Brain microvascular endothelial cell (primary cell): ENCODE measurements around the gene GPHN.

ENCODE experiments used
- DNase-seq: peaks from one replicate; pipeline ENCODE4 v3.0.0-alpha.2; 2020
- H3K27ac ChIP-seq: fragments of 250-450 bp; sonication (Bioruptor Pico); 2 replicates; pipeline ENCODE4 v1.5.1; 2020; ENCODE audit warnings: mild to moderate bottlenecking, moderate library complexity
- H3K27me3 ChIP-seq: fragments of 250-450 bp; sonication (Bioruptor Pico); replicated peaks from 2 replicates; pipeline ENCODE4 v1.5.1; 2020; ENCODE audit warnings: mild to moderate bottlenecking
- H3K36me3 ChIP-seq: fragments of 250-450 bp; sonication (Bioruptor Pico); replicated peaks from 2 replicates; pipeline ENCODE4 v1.5.1; 2020; ENCODE audit warnings: mild to moderate bottlenecking
- H3K4me3 ChIP-seq: 2 replicates; pipeline ENCODE4 v1.5.1; 2011; ENCODE audit warnings: low read depth, mild to moderate bottlenecking, control low read depth, low read length, moderate library complexity
- in situ Hi-C: cut with HindIII; loops from 2 replicates; pipeline ENCODE4 v1.10.0; 2017; ENCODE audit warnings: low sequenced_read_pairs, low pct_ligation_motif_present
- TF ChIP-seq, protein P1 (sequence below): IDR thresholded peaks from 2 replicates; pipeline ENCODE4 v1.5.1; 2011; ENCODE audit warnings: low read depth, mild to moderate bottlenecking, moderate library complexity, low read length, control low read depth, inconsistent platforms; ENCODE audit errors: missing control alignments

GPHN gene

DNA sequence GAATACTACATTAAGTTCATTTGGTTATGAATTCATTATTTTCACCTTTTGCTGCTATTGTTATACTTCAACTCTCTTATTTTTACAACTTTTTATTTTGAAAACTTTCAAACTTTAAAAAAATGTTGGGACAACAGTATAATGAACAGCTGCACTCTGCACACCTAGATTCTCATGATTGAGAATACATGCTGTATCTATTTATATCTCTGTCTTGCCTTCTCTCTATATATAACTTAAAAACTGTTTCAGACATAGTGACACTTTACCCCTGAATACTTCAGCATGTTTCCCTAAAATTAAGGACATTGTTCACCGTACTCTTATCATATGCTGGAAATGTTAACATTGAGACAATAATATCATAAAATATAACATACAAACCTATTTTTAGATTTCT is 237.1 kb downstream of the GPHN start:
- Histone ChIP-seq H3K4me3 (no peak overlapping the region), H3K27me3 (no peaks in the 10 kb centered on the region), H3K36me3 (no peaks in the 10 kb centered on the region), H3K27ac (no peak overlapping the region)
- in situ Hi-C loops, result no loop called here
- TF ChIP-seq, protein P1, sequence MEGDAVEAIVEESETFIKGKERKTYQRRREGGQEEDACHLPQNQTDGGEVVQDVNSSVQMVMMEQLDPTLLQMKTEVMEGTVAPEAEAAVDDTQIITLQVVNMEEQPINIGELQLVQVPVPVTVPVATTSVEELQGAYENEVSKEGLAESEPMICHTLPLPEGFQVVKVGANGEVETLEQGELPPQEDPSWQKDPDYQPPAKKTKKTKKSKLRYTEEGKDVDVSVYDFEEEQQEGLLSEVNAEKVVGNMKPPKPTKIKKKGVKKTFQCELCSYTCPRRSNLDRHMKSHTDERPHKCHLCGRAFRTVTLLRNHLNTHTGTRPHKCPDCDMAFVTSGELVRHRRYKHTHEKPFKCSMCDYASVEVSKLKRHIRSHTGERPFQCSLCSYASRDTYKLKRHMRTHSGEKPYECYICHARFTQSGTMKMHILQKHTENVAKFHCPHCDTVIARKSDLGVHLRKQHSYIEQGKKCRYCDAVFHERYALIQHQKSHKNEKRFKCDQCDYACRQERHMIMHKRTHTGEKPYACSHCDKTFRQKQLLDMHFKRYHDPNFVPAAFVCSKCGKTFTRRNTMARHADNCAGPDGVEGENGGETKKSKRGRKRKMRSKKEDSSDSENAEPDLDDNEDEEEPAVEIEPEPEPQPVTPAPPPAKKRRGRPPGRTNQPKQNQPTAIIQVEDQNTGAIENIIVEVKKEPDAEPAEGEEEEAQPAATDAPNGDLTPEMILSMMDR, result no peak
- DNase-seq, result no peak

DNA sequence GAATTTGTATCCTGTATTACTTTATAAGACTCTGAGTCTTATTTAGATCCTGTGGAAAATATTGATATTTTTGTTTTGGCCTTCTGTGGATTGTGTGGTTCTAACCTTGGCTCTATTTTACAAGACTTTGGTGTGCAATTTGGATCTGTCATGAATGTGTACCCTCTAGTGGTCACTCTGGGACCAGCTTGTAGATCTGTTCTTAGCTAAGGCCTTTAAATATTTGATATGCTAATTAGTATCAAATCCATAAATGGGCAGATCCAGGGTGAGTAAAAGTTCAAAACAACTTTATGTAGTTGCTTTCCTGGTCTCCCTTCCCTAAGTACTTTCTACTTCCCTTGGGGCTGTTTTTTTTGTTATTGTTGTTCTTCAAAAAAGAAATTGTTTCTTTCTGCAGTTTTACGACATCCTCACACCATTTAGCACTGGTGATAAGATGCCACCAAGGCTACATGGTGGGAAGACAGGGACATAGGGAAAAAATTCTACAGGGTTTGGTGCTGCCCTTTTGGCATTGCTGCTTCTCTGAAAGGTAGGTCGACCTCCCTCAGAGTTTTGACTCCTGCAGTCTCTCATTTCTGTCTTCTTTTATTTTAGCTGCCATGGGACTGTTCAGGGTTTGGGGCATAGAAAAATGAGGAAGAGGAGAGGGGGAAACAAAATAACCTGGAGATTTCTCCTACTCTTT is 238.5 kb downstream of the GPHN start:
- DNase-seq, result peak; percentile 67
- in situ Hi-C loops, result no loop called here
- TF ChIP-seq, protein P1, result peak; percentile 77

DNA sequence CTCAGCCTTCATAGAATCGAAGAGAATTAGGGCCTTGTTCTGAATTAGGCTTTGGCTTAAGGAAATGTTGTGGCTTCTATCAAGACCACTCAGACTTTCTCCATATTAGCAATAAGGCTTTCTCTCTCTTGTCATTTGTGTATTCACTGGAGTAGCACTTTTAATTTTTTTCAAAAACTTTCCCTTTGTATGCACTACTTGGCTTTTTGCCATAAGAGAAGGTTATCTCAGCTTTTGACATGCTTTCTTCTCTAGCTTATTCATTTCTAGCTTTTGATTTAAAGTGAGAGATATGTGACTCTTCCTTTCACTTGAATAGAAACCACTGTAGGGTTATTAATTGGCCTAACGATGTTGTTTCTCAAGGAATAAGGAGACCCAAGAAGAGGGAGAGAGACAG is 244.2 kb downstream of the GPHN start:
- no peak overlapping the region for H3K27ac ChIP-seq
- no peaks in the 10 kb centered on the region for H3K36me3 ChIP-seq
- DNase-seq, result no peak
- H3K4me3 ChIP-seq, result no peak overlapping the region
- in situ Hi-C loops, result no loop called here
- H3K27me3 ChIP-seq, result no peaks in the 10 kb centered on the region
- TF ChIP-seq, protein P1, result no peak

More for the DNA sequence above, 238.5 kb downstream of the GPHN start:
- Histone ChIP-seq H3K36me3 (no peaks in the 10 kb centered on the region), H3K4me3 (no peak overlapping the region), H3K27me3 (no peaks in the 10 kb centered on the region), H3K27ac (no peak overlapping the region)

DNA sequence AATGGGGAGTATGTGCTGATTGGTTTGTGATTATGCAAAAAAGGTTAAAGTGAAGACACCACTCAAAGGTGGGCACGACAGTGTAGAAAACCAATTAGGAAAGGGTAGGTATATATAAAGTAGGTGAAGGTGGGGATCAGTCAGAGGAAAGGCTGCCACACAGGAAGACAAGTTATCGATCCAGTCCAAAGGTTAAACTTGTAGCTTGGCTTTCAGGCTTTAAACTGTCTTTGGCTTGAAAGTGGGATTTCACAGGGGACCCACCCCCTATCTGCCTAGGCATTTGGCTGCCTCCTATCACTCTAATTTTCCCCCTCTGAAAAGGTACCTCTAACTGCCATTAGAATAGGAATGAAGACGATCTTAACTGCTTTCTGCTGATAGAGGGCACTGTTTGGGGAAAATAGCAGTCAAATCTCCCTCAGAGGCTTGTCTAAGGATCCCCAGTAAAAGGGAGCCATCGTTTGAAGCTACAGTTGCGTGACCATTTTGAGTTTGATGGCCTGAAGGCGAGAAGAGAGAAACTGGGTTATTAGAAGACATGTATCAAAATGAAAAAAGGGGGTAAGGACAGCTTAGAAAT is 250.2 kb downstream of the GPHN start:
- Histone ChIP-seq H3K4me3 (no peak overlapping the region), H3K27me3 (no peaks in the 10 kb centered on the region), H3K27ac (no peak overlapping the region), H3K36me3 (no peaks in the 10 kb centered on the region)
- no peak for DNase-seq
- in situ Hi-C loops, result no loop called here
- TF ChIP-seq, protein P1, result peak; percentile 10

DNA sequence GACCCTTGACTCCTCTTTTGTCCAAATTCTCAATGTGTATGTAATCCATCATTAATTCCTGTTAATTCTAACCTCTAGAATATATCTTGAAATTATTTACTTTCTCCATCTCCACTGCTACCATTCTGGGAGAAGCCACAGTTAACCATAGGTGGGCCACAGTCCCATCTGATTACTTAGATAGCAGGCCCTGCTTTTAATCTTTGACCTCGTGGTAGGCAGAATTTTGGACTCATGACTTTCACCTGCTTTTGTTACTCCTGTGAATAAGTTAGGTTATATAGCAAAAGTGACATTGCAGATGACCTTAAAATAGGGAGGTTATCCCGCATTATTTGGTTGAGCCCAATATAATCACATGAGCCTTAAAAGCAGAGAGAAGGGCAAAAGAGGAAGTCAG is 264.2 kb downstream of the GPHN start:
- H3K4me3 ChIP-seq, result no peak overlapping the region
- DNase-seq, result no peak
- no peak overlapping the region for H3K27ac ChIP-seq
- TF ChIP-seq, protein P1, result no peak
- no peaks in the 10 kb centered on the region for H3K27me3 ChIP-seq
- in situ Hi-C loops, result no loop called here
- H3K36me3 ChIP-seq, result no peaks in the 10 kb centered on the region
